HG02763 (cell line): ENCODE data around the gene RAP2C.

Experiments
- ATAC-seq: cut with Tn5 transposase; IDR thresholded peaks from one replicate; pipeline ENCODE4 v1.9.1; 2021; ENCODE audit warnings: mild to moderate bottlenecking, moderate library complexity; ENCODE audit not compliant: unreplicated experiment

Gene RAP2C

DNA sequence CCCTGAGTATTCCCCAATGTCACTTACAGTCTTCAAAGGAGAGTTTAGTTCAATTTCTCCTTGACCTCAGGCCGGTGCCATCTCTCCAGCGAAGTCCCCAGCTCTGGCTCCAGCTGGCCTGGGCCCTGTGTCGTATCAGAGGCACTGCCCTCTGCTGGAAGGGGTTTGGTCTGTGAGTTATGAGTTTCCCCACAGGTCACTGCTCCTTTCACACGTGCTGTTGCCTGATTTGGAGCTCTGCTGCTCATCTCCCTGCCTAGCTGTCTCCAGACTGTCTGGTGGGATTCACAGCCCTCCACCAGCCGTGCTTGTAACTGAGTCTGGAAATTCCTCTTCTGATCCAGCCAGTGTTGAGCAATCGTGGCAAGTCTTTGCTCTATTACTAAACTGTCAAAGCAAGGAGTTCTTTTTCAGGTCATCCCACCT, at the start of gene RAP2C:
TSS of gene RAP2C (minus strand) at position 105 of the 426 bp plus-strand sequence. CDS start 2,179 bp downstream, outside the sequence.
- ATAC-seq: peak; percentile 56

GRCh38 chrX:132267392-132267791, 48.1 kb upstream of the RAP2C start:
- no peak for ATAC-seq

DNA sequence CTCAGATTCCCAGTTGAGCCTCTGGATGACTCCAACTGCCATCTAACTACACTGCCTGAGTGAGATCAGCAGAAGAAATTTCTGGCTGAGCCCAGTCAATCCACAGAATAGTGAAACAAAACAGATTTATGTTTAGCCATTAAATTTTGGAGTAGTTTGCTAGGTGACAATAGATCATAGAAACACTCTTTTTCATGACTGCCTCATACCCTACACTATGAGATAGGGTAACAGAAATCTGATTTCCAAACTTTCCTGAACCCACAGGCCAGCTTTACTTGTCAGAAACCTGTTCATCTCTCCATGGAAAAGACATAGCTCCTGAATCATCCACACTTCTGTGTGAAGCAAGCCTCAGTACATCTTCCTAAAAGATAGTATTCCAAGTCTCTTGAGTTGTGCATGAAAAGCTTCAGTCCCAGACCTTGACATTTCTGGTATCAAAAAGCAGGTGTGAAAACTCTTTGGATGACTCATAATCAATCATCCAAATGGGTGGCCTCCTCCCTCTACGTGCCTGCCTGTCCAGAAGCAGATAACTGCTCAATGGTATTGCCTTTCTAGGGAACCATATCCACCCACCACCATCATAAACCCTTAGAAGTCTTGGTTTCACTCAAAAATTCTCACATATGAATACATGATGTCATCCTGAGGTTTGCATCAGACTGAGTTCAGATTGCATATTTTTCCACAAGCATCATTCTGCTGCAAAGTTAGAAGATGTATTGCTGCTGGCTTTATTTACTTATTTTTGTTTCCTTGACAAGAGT, 47.5 kb upstream of the RAP2C start:
- no peak for ATAC-seq

DNA sequence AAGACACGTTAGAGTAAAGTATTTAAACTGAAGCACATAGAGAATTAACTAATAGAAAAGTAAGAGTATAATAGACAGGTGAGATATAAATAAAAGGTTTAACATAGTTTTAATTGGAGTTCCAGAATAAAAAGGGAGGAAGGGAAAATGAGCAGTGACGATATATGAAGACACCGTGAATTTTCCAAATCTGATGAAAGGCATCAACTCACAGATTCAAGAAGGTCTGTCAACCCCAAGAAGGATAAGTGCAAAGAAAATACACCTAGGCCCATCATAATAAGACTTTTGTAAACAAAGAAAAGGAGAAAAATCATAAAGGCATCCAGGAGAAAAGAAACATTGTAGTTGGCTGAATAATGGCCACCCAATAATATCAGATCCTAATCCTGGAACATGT, 43.9 kb upstream of the RAP2C start:
- no peak for ATAC-seq

GRCh38 chrX:132258509-132258908, 39.3 kb upstream of the RAP2C start:
- no peak for ATAC-seq

- ATAC-seq: no peak
Observed at GRCh38 chrX:132257116-132257515, 37.9 kb upstream of the RAP2C start.

DNA sequence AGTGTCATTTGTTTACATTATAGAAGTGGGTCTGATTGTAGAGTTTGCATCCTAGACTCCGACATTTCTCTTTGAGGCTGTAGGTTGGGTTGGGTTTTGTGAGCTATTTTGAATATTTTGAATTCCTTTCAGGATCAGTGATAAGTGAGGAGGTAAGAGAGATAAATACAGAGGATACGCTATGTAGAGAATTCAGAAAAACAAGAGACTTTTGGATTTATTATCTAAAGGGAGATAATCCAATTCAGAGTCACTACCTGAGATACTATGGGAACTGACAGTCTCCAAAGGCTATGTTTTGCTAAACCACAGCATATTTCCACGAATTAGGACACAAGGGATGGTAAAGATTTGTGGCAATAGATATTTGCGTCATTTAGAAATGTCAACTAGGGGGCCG, 16.9 kb upstream of the RAP2C start:
- no peak for ATAC-seq

- ATAC-seq: no peak
Observed at GRCh38 chrX:132235488-132235887, 16.2 kb upstream of the RAP2C start.

GRCh38 chrX:132231587-132231986, 12.3 kb upstream of the RAP2C start:
- no peak for ATAC-seq

GRCh38 chrX:132227383-132228112, 8.3 kb upstream of the RAP2C start:
- no peak for ATAC-seq

- ATAC-seq: no peak
Observed at GRCh38 chrX:132226169-132226568, 6.9 kb upstream of the RAP2C start.

- peak; percentile 36 for ATAC-seq
Observed at GRCh38 chrX:132218100-132218812, 991 bp downstream of the RAP2C start.

DNA sequence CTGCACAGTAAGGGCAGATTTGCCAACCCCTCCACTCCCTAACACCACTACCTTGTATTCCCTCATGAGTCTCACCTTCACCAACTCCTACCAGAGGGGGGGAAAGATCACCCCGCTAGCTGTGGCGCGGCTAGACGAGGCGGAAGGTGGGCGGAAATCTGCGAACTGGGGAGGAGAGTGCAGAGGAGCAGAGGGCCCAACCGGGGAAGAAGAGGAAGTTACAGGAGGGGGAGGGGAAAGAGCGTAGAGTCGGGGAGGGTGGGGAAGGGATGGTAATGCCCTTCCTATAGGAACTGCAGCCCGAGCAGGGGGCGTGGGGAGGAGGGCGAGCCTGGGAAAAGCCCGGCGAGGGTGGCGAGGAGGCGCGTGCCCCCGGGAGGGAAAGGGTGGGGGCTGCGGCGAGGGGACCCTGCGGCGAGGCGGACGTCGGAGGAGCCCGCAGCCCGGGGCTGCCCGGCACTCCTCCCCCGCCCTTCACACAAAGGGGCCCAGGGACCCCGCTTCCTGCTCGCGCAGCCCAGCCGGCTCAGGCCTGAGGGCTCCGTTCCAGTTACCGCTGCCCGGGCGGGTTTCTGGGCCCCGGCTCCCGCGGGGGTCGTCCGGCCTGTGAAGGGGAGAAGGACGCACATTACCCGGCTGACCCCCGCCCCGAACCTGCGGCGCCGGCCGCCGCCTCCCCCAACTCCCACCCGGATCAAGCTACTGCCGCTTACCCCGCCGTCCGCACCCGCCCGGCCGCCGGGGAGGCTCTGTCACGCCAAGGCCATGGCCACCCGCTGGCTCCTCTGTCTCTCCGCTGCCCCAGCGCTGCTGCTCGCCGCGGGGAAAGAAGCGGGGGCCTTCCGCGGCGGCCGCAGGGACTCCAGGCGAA, 1.8 kb downstream of the RAP2C start:
- ATAC-seq: peak; percentile 64

DNA sequence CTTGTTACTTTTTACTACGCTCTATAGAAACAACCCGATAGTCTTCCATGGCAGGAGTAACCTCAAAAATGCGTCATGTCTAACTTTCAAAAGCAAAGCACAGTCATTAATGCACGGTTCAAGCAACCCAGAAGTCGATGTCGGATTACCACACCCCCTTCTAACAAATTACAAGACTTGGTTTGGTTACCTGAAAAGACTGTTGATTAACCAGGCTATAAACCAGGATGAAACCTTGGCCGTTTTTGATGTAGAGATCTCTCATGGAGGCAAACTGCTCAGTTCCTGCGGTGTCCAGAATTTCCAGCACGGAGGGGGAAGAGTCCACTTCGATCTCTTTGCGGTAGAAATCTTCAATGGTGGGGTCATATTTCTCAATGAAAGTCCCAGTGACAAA, 2.4 kb downstream of the RAP2C start:
- no peak for ATAC-seq

- ATAC-seq: no peak
Observed at GRCh38 chrX:132216283-132216682, 3.0 kb downstream of the RAP2C start.

DNA sequence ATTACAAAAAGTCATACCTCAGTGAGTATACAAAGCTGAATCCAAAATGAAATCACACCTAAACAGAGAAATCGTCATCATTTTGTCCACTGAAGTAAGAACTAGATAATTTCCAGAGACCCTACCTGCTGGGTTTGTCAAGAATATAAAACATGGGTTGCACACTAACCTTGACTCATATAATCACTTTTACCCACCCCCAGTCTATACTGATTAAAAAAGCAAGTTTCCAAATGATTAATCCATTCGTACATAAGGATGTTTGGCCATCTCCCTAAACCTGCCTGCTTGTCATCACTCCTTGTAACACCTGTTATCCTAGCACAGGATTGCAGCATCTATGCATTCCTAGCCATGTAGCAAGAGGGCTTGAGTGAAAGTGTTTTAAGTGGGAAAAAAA, 4.7 kb downstream of the RAP2C start:
- no peak for ATAC-seq

DNA sequence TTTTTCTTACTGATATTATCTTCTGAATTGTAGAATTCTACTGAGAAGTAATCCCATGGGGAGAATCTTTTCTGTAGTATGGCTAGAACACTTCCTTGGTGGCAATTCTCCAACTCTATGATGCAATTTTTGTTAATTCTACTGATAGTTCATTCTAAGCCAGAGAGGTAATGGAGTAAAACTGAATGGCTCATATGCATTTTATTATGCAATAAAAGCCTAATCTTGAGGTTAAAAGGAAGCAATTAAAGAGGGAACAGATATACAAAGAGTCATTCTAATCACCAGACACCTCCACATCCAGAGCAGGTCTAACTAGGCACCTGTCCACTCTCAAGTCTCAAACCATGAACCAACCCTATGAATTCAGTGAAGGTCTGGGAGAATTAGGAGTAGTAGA, 9.7 kb downstream of the RAP2C start:
- ATAC-seq: no peak

GRCh38 chrX:132208422-132208821, 10.8 kb downstream of the RAP2C start:
- ATAC-seq: no peak

DNA sequence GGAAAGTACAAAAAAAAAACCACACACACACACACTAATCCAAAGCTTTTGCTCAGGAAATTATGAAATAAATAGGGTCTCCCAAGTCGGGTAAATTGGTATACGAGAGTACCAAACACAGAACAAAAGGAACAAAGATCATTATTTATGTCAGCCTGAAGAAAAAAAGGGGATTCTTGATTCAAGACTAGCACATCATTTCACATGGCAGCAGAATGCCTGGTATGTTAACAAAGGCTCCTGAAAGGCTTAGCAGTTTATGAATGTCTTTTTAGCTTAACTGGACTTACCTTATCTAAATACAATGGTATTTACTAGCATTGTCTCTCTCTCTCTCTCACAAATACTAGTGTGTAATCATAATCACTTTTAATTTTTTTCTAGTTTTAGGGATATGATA, 11.3 kb downstream of the RAP2C start:
- ATAC-seq: no peak

- ATAC-seq: no peak
Observed at GRCh38 chrX:132206259-132206658, 13.0 kb downstream of the RAP2C start.

DNA sequence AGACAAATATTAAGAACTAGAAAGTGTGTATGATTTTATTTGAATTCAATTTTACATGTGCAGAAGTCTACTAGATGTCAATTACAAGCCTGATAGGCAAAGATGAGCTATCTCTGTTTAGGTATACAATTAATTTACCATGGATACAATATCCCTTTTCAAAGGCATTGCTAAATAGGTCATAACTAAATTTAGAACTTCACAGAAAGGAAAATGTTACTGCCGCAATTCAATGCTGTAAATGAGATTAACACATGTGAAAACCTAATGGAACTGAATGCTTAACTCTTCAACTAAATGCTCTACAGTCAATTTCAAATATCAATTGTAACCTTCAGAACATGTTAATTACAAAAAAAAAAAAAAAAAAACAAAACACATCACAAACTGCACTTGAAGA, 14.6 kb downstream of the RAP2C start:
- no peak for ATAC-seq
